GM23338 (cell line): ENCODE data around the gene TECTB. TPM values are rescaled to one million over a fixed set of nuclear protein-coding genes. Genes with fewer than 3 reads are reported as not detected.

Source experiments
- ATAC-seq: fragments of 200-7000 bp; cut with Tn5 transposase; 3 replicates; pipeline ENCODE4 v1.9.1; 2020
- DNase-seq: peaks from one replicate; pipeline ENCODE4 v3.0.0-alpha.2; 2015; ENCODE audit warnings: low spot score
- H2AFZ ChIP-seq: fragments of 200-600 bp; sonication (generic); 2 replicates; pipeline ENCODE4 v1.8.0; 2016; ENCODE audit warnings: antibody characterized with exemption, mild to moderate bottlenecking, moderate library complexity
- H3F3A ChIP-seq: fragments of 200-600 bp; sonication (generic); replicated peaks from 2 replicates; pipeline ENCODE4 v1.8.0; 2017; ENCODE audit warnings: antibody characterized with exemption, mixed run types, low read depth
- H3K27ac ChIP-seq: fragments of 200-600 bp; sonication (generic); 2 replicates; pipeline ENCODE4 v1.6.1; 2016; ENCODE audit warnings: low read depth
- H3K27me3 ChIP-seq: fragments of 200-600 bp; sonication (generic); 2 replicates; pipeline ENCODE4 v1.8.0; 2016; ENCODE audit warnings: mild to moderate bottlenecking, mixed run types, moderate library complexity; ENCODE audit not compliant: insufficient read depth
- H3K36me3 ChIP-seq: fragments of 200-600 bp; sonication (generic); 2 replicates; pipeline ENCODE4 v1.8.0; 2016; ENCODE audit warnings: mild to moderate bottlenecking; ENCODE audit not compliant: insufficient read depth
- H3K4me1 ChIP-seq: fragments of 200-600 bp; sonication (generic); 2 replicates; pipeline ENCODE4 v1.8.0; 2016; ENCODE audit warnings: mild to moderate bottlenecking, moderate library complexity; ENCODE audit not compliant: insufficient read depth
- H3K4me2 ChIP-seq: fragments of 200-600 bp; sonication (generic); 2 replicates; pipeline ENCODE4 v1.7.1; 2017; ENCODE audit warnings: mixed run types
- H3K4me3 ChIP-seq: fragments of 200-600 bp; sonication (generic); 2 replicates; pipeline ENCODE4 v1.6.1; 2016; ENCODE audit warnings: mixed run types
- H3K79me2 ChIP-seq: fragments of 200-600 bp; sonication (generic); replicated peaks from 2 replicates; pipeline ENCODE4 v1.8.0; 2017; ENCODE audit warnings: mild to moderate bottlenecking; ENCODE audit not compliant: insufficient read depth
- H3K9me2 ChIP-seq: fragments of 200-600 bp; sonication (generic); 2 replicates; pipeline ENCODE4 v1.8.0; 2017; ENCODE audit not compliant: insufficient read depth
- H4K20me1 ChIP-seq: fragments of 200-600 bp; sonication (generic); replicated peaks from 2 replicates; pipeline ENCODE4 v1.8.0; 2017; ENCODE audit warnings: mild to moderate bottlenecking; ENCODE audit not compliant: insufficient read depth
- H3K27ac Mint-ChIP-seq: 2 replicates; pipeline ENCODE4 v1.8.0; 2020; ENCODE audit warnings: inconsistent platforms, mild to moderate bottlenecking, moderate library complexity, mixed read lengths
- H3K27me3 Mint-ChIP-seq: 3 replicates; pipeline ENCODE4 v1.8.0; 2022; ENCODE audit warnings: low read depth, mild to moderate bottlenecking, moderate library complexity, mixed read lengths, inconsistent platforms; ENCODE audit not compliant: insufficient read depth, poor library complexity
- H3K36me3 Mint-ChIP-seq: 3 replicates; pipeline ENCODE4 v1.8.0; 2021; ENCODE audit warnings: low read depth, mild to moderate bottlenecking, inconsistent platforms, moderate library complexity, mixed read lengths
- H3K4me1 Mint-ChIP-seq: 3 replicates; pipeline ENCODE4 v1.8.0; 2020; ENCODE audit warnings: mild to moderate bottlenecking, inconsistent platforms, mixed read lengths
- H3K4me3 Mint-ChIP-seq: 3 replicates; pipeline ENCODE4 v1.8.0; 2021; ENCODE audit warnings: moderate library complexity, mild to moderate bottlenecking, inconsistent platforms, mixed read lengths
- H3K9me3 Mint-ChIP-seq: 3 replicates; pipeline ENCODE4 v1.8.0; 2020; ENCODE audit warnings: moderate library complexity, mild to moderate bottlenecking, inconsistent platforms, mixed read lengths
- CREB1 ChIP-seq: fragments of 250-450 bp; sonication (Bioruptor Pico); IDR thresholded peaks from 2 replicates; pipeline ENCODE4 v1.5.0; 2020; ENCODE audit warnings: low read depth, mild to moderate bottlenecking, moderate library complexity
- EZH2 ChIP-seq: fragments of 200-600 bp; sonication (generic); IDR thresholded peaks from one replicate; pipeline ENCODE4 v1.8.0; 2017; ENCODE audit warnings: antibody characterized with exemption, mild to moderate bottlenecking, low read depth; ENCODE audit not compliant: unreplicated experiment
- EZH2phosphoT487 ChIP-seq: fragments of 200-600 bp; sonication (generic); IDR thresholded peaks from one replicate; pipeline ENCODE4 v1.8.1; 2018; ENCODE audit warnings: antibody characterized with exemption; ENCODE audit not compliant: unreplicated experiment
- JUNB ChIP-seq: IDR thresholded peaks from one replicate; pipeline ENCODE4 v1.6.1; 2016; ENCODE audit warnings: antibody characterized with exemption; ENCODE audit not compliant: unreplicated experiment
- NANOG ChIP-seq: IDR thresholded peaks from 2 replicates; pipeline ENCODE4 v1.6.1; 2016; ENCODE audit warnings: antibody characterized with exemption, borderline replicate concordance
- POLR2AphosphoS5 ChIP-seq: IDR thresholded peaks from 2 replicates; pipeline ENCODE4 v1.6.1; 2016; ENCODE audit warnings: antibody characterized with exemption, low read depth
- STAT1 ChIP-seq: IDR thresholded peaks from one replicate; pipeline ENCODE4 v1.6.1; 2016; ENCODE audit warnings: antibody characterized with exemption; ENCODE audit not compliant: unreplicated experiment
- ZNF114 ChIP-seq: fragments of 250-450 bp; sonication (Bioruptor Pico); IDR thresholded peaks from 2 replicates; pipeline ENCODE4 v1.5.0; 2020; ENCODE audit warnings: mild to moderate bottlenecking, moderate library complexity
- ZNF331 ChIP-seq: fragments of 250-450 bp; sonication (Bioruptor Pico); IDR thresholded peaks from 2 replicates; pipeline ENCODE4 v1.5.0; 2020; ENCODE audit warnings: low read depth, mild to moderate bottlenecking, moderate library complexity
- polyA plus RNA-seq: library from polyadenylated mRNA; unstranded; fragments of >200 nt; fragmentation: Nextera tagmentation; extraction: Ambion mirVana; gene quantifications from 2 replicates; pipeline ENCODE4 v1.2.1, GENCODE V29; 2016
- total RNA-seq: library from RNA; depleted of rRNA; stranded (reverse); fragments of >200 nt; shearing (Covaris generic); gene quantifications from 2 replicates; pipeline ENCODE4 v1.2.3, GENCODE V29; 2014
- TF ChIP-seq, protein P1 (sequence below): IDR thresholded peaks from 2 replicates; pipeline ENCODE4 v1.6.1; 2016; ENCODE audit warnings: antibody characterized with exemption
- TF ChIP-seq, protein P2 (sequence below): fragments of 250-450 bp; sonication (Bioruptor Pico); IDR thresholded peaks from 2 replicates; pipeline ENCODE4 v1.5.0; 2020; ENCODE audit warnings: mild to moderate bottlenecking, moderate library complexity
- TF ChIP-seq, protein P3 (sequence below), 2 experiments: fragments of 200-600 bp in 1 of 2; sonication (generic) in 1 of 2; conservative IDR thresholded peaks; 2 replicates each; pipeline versions ENCODE4 v1.5.1 to v1.6.1; 2016 to 2017; ENCODE audit warnings: antibody characterized with exemption in 2 of 2, low read depth in 2 of 2, mild to moderate bottlenecking in 2 of 2, moderate library complexity in 1 of 2
- TF ChIP-seq, protein P4 (sequence below): IDR thresholded peaks from one replicate; pipeline ENCODE4 v1.6.1; 2018; ENCODE audit warnings: antibody characterized with exemption; ENCODE audit not compliant: unreplicated experiment

TECTB gene
- total and polyA plus RNA-seq, 2 experiments from 2014 or later: not detected

DNA sequence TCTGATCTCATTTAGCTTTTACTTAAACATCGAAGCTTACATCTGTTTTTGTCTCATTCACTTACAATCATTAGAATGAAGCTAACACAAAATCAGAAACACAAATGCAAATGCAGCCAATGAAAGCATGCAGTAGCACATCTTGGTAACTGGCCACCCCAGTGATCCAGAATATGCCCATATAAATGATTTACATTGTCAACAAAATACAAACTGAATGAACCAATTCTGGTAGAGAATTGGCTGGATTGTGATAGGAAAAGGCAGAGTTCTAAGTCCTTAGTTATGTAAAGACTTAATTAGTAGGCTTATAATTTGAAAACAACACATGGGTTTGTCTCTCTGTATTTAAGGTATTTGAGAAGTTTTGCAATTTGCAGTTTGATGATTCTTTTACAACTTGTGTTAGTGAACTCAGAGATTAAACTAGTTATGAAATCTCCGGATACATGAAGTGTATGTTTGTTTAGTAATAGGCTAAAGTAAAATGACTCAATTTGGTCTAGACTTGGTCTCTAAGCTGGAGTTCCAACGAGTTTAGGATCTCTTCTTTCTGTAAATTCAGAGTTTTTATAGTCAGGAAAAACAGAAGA, 21.2 kb downstream of the TECTB start:
- Histone ChIP-seq H2AFZ (no peak overlapping the region), H3K27ac (no peak overlapping the region), H3K36me3 (no peaks in the 10 kb centered on the region), H3K27me3 (no peaks in the 10 kb centered on the region), H3F3A (no peaks in the 10 kb centered on the region), H3K79me2 (no peaks in the 10 kb centered on the region), H3K4me3 (no peak overlapping the region), H3K4me1 (peaks cover 5% of the 10 kb centered on the region; the same call in 1 of the 2 replicates), H4K20me1 (no peaks in the 10 kb centered on the region), H3K9me2 (no peaks in the 10 kb centered on the region), H3K4me2 (no peak overlapping the region)
- ATAC-seq (no peak), DNase-seq (no peak)
- Mint-ChIP-seq H3K4me3 (no peak overlapping the region), H3K9me3 (no peaks in the 10 kb centered on the region), H3K27ac (no peak overlapping the region), H3K36me3 (no peaks in the 10 kb centered on the region), H3K4me1 (peaks cover 4% of the 10 kb centered on the region; the same call in 2 of the 3 replicates), H3K27me3 (peaks cover 3% of the 10 kb centered on the region)
- TF ChIP-seq, protein P1, sequence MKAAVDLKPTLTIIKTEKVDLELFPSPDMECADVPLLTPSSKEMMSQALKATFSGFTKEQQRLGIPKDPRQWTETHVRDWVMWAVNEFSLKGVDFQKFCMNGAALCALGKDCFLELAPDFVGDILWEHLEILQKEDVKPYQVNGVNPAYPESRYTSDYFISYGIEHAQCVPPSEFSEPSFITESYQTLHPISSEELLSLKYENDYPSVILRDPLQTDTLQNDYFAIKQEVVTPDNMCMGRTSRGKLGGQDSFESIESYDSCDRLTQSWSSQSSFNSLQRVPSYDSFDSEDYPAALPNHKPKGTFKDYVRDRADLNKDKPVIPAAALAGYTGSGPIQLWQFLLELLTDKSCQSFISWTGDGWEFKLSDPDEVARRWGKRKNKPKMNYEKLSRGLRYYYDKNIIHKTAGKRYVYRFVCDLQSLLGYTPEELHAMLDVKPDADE: no peak
- TF ChIP-seq POLR2AphosphoS5 (no peak), JUNB (no peak), EZH2 (no peak), EZH2phosphoT487 (no peak), CREB1 (no peak), STAT1 (no peak), ZNF114 (CRISPR knock-in tag) (no peak), NANOG (no peak), ZNF331 (CRISPR knock-in tag) (no peak)
- TF ChIP-seq, protein P2, sequence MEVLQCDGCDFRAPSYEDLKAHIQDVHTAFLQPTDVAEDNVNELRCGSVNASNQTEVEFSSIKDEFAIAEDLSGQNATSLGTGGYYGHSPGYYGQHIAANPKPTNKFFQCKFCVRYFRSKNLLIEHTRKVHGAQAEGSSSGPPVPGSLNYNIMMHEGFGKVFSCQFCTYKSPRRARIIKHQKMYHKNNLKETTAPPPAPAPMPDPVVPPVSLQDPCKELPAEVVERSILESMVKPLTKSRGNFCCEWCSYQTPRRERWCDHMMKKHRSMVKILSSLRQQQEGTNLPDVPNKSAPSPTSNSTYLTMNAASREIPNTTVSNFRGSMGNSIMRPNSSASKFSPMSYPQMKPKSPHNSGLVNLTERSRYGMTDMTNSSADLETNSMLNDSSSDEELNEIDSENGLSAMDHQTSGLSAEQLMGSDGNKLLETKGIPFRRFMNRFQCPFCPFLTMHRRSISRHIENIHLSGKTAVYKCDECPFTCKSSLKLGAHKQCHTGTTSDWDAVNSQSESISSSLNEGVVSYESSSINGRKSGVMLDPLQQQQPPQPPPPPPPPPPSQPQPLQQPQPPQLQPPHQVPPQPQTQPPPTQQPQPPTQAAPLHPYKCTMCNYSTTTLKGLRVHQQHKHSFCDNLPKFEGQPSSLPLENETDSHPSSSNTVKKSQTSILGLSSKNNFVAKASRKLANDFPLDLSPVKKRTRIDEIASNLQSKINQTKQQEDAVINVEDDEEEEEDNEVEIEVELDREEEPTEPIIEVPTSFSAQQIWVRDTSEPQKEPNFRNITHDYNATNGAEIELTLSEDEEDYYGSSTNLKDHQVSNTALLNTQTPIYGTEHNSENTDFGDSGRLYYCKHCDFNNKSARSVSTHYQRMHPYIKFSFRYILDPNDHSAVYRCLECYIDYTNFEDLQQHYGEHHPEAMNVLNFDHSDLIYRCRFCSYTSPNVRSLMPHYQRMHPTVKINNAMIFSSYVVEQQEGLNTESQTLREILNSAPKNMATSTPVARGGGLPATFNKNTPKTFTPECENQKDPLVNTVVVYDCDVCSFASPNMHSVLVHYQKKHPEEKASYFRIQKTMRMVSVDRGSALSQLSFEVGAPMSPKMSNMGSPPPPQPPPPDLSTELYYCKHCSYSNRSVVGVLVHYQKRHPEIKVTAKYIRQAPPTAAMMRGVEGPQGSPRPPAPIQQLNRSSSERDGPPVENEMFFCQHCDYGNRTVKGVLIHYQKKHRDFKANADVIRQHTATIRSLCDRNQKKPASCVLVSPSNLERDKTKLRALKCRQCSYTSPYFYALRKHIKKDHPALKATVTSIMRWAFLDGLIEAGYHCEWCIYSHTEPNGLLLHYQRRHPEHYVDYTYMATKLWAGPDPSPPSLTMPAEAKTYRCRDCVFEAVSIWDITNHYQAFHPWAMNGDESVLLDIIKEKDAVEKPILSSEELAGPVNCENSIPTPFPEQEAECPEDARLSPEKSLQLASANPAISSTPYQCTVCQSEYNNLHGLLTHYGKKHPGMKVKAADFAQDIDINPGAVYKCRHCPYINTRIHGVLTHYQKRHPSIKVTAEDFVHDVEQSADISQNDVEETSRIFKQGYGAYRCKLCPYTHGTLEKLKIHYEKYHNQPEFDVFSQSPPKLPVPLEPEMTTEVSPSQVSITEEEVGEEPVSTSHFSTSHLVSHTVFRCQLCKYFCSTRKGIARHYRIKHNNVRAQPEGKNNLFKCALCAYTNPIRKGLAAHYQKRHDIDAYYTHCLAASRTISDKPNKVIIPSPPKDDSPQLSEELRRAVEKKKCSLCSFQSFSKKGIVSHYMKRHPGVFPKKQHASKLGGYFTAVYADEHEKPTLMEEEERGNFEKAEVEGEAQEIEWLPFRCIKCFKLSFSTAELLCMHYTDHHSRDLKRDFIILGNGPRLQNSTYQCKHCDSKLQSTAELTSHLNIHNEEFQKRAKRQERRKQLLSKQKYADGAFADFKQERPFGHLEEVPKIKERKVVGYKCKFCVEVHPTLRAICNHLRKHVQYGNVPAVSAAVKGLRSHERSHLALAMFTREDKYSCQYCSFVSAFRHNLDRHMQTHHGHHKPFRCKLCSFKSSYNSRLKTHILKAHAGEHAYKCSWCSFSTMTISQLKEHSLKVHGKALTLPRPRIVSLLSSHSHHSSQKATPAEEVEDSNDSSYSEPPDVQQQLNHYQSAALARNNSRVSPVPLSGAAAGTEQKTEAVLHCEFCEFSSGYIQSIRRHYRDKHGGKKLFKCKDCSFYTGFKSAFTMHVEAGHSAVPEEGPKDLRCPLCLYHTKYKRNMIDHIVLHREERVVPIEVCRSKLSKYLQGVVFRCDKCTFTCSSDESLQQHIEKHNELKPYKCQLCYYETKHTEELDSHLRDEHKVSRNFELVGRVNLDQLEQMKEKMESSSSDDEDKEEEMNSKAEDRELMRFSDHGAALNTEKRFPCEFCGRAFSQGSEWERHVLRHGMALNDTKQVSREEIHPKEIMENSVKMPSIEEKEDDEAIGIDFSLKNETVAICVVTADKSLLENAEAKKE: no peak
- TF ChIP-seq, protein P3, sequence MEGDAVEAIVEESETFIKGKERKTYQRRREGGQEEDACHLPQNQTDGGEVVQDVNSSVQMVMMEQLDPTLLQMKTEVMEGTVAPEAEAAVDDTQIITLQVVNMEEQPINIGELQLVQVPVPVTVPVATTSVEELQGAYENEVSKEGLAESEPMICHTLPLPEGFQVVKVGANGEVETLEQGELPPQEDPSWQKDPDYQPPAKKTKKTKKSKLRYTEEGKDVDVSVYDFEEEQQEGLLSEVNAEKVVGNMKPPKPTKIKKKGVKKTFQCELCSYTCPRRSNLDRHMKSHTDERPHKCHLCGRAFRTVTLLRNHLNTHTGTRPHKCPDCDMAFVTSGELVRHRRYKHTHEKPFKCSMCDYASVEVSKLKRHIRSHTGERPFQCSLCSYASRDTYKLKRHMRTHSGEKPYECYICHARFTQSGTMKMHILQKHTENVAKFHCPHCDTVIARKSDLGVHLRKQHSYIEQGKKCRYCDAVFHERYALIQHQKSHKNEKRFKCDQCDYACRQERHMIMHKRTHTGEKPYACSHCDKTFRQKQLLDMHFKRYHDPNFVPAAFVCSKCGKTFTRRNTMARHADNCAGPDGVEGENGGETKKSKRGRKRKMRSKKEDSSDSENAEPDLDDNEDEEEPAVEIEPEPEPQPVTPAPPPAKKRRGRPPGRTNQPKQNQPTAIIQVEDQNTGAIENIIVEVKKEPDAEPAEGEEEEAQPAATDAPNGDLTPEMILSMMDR (conservative IDR thresholded peaks at IDR 0.05; ENCODE audit: low read depth in 2 of 2): no peak
- TF ChIP-seq, protein P4, sequence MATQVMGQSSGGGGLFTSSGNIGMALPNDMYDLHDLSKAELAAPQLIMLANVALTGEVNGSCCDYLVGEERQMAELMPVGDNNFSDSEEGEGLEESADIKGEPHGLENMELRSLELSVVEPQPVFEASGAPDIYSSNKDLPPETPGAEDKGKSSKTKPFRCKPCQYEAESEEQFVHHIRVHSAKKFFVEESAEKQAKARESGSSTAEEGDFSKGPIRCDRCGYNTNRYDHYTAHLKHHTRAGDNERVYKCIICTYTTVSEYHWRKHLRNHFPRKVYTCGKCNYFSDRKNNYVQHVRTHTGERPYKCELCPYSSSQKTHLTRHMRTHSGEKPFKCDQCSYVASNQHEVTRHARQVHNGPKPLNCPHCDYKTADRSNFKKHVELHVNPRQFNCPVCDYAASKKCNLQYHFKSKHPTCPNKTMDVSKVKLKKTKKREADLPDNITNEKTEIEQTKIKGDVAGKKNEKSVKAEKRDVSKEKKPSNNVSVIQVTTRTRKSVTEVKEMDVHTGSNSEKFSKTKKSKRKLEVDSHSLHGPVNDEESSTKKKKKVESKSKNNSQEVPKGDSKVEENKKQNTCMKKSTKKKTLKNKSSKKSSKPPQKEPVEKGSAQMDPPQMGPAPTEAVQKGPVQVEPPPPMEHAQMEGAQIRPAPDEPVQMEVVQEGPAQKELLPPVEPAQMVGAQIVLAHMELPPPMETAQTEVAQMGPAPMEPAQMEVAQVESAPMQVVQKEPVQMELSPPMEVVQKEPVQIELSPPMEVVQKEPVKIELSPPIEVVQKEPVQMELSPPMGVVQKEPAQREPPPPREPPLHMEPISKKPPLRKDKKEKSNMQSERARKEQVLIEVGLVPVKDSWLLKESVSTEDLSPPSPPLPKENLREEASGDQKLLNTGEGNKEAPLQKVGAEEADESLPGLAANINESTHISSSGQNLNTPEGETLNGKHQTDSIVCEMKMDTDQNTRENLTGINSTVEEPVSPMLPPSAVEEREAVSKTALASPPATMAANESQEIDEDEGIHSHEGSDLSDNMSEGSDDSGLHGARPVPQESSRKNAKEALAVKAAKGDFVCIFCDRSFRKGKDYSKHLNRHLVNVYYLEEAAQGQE: no peak
